RWPE1 (cell line): ENCODE data around the gene C1orf87.

Experiments used
- CTCF ChIA-PET: fragments of 350-600 bp; sonication (Branson Sonifier 250); formaldehyde crosslinking; extraction: SDS; loops from one replicate; lab custom pipeline; 2021; lab: Yijun Ruan, JAX
- POLR2A ChIA-PET: fragments of 400-600 bp; formaldehyde crosslinking; extraction: SDS; loops from one replicate; lab custom pipeline; 2020; ENCODE audit warnings: antibody characterized with exemption; ENCODE audit not compliant: low non-redundant PET; lab: Yijun Ruan, JAX
- DNase-seq: peaks from one replicate; pipeline ENCODE4 v3.0.0; 2012; ENCODE audit warnings: low spot score
- H3K27ac ChIP-seq: fragments of 450-650 bp; 2 replicates; pipeline ENCODE4 v1.5.1; 2017
- CTCF ChIP-seq: fragments of 450-650 bp; conservative IDR thresholded peaks from 2 replicates; pipeline ENCODE4 v1.5.1; 2017; ENCODE audit warnings: low read depth, mild to moderate bottlenecking

Gene C1orf87

DNA sequence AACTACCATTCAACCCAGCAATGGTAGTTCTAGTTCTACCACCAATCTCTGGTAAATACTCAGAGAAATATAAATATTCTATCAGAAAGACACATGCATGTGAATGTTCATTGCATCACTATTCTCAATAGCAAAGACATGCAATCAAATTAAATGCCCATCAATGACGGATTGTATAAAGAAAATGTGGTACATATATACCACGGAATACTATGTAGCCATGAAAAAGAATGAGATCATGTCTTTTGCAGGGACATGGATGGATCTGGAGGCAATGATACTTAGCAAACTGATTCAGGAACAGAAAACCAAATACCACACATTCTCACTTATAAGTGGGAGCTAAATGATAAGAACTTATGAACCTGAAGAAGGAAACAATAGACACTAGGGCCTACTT lies 37.5 kb upstream of the C1orf87 start:
- no peak for DNase-seq
- POLR2A ChIA-PET = no interaction called here
- TF ChIP-seq CTCF = no peak
- CTCF ChIA-PET = no interaction called here
- H3K27ac ChIP-seq = no peak overlapping the region

DNA sequence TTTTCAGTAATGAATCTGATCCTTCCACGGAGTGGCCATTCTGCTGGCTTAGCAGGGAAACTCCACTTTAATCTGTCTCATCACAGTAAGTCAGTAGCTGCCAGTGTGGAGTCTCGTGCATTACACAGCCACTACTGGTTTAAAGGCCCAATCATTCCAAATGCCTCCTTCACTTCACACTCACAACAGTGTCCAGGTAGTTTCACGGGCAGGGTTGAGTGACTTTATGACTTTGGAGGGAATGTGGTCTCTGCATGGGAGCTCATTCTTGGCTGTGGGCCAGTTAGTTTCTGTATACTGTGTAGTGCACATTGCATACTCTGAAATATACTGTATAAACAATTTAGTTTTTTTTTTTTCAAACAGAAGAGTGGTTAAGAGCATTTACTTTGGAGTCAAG lies 34.6 kb upstream of the C1orf87 start:
- DNase-seq = no peak

DNA sequence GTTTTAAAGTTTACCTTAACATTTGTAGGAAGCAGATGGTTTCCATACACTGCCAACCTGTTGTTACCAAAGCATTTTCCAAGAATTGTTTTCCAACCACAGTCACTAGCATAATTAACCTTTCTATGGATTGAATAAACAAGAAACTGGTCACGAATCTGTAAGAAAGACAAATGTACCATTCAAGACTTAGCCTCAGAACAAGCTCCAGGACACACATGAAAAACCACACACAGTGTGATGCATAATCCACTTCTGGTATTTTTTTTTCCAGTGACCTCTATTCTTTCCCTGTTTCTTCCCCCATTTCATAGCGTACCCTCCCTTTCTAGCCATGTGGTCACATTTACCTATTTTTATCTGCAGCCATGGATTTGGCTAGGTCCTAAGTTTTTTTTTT lies 29.6 kb upstream of the C1orf87 start:
- H3K27ac ChIP-seq = no peak overlapping the region
- DNase-seq = no peak
- CTCF ChIA-PET = no interaction called here
- POLR2A ChIA-PET = no interaction called here
- no peak for TF ChIP-seq CTCF

More for the DNA sequence above, 34.6 kb upstream of the C1orf87 start:
- TF ChIP-seq CTCF = no peak
- CTCF ChIA-PET = no interaction called here
- POLR2A ChIA-PET = no interaction called here
- H3K27ac ChIP-seq = no peak overlapping the region

- ChIA-PET POLR2A (no interaction called here), CTCF (no interaction called here)
- DNase-seq = no peak
- no peak overlapping the region for H3K27ac ChIP-seq
- TF ChIP-seq CTCF = no peak
Measured at GRCh38 chr1:60102267-60103061, 28.9 kb upstream of the C1orf87 start.

DNA sequence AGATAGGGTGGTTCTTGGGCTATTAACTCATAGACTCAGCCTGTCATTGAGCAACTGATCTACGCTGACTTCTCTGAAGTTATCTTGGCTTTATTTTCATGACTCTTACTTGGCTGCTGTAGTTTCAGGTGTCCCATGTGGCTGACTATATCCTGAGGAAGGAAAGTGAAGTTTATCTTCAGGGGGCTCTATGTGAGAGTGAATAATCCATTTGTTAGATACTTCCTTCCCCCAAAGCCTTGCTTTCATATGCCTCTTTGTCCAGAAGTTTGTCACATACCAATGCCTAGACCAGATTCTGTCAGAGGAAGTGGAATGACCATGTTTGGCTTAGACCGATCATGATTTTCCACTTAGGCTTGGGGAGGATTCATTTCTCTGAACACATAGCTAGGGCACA lies 27.9 kb upstream of the C1orf87 start:
- ChIA-PET POLR2A (no interaction called here), CTCF (no interaction called here)

GRCh38 chr1:60091195-60091715 lies 17.7 kb upstream of the C1orf87 start:
- ChIA-PET CTCF (no interaction called here), POLR2A (no interaction called here)
- no peak for TF ChIP-seq CTCF
- no peak for DNase-seq
- no peak overlapping the region for H3K27ac ChIP-seq

More for the DNA sequence above, 27.9 kb upstream of the C1orf87 start:
- no peak for TF ChIP-seq CTCF
- H3K27ac ChIP-seq = no peak overlapping the region
- no peak for DNase-seq
